COLO668 (cell line): ENCODE measurements around the gene ME2.
"Not testable (repeated sequence)": the region's sequence is repeated elsewhere in the genome, so short reads cannot be mapped to it uniquely, and the experiment has no call there.

Experiments used
- DNase-seq: peaks from one replicate; lab custom pipeline; 2025; ENCODE audit not compliant: unreplicated experiment; lab: John Stamatoyannopoulos, UW

The ME2 gene

GRCh38 chr18:50911006-50911405, 32.1 kb downstream of the ME2 start:
- no peak for DNase-seq

- no peak for DNase-seq
Measured at GRCh38 chr18:50917021-50917420, 38.1 kb downstream of the ME2 start.

GRCh38 chr18:50918153-50918552, 39.2 kb downstream of the ME2 start:
- no peak for DNase-seq

- DNase-seq, result no peak
Measured at GRCh38 chr18:50924372-50924771, 45.5 kb downstream of the ME2 start.

- no peak for DNase-seq
Measured at GRCh38 chr18:50926521-50926920, 47.6 kb downstream of the ME2 start.

- DNase-seq, result no peak
Measured at GRCh38 chr18:50928551-50928950, 49.6 kb downstream of the ME2 start.

- DNase-seq, result no peak
Measured at GRCh38 chr18:50933684-50934083, 54.8 kb downstream of the ME2 start.

GRCh38 chr18:50934545-50935211, 55.8 kb downstream of the ME2 start:
- no peak for DNase-seq

GRCh38 chr18:50935493-50936191, 56.7 kb downstream of the ME2 start:
- DNase-seq, result no peak

GRCh38 chr18:50937183-50937582, 58.3 kb downstream of the ME2 start:
- no peak for DNase-seq

GRCh38 chr18:50938912-50939311, 60.0 kb downstream of the ME2 start:
- DNase-seq, result no peak

- DNase-seq, result no peak
Measured at GRCh38 chr18:50944245-50944932, 65.5 kb downstream of the ME2 start.

- DNase-seq, result not testable (repeated sequence)
Measured at GRCh38 chr18:50945918-50946317, 67.0 kb downstream of the ME2 start.

- no peak for DNase-seq
Measured at GRCh38 chr18:50947899-50948298, 69.0 kb downstream of the ME2 start.

GRCh38 chr18:50949185-50949584, 70.3 kb downstream of the ME2 start:
- no peak for DNase-seq

GRCh38 chr18:50950626-50951025, 71.7 kb downstream of the ME2 start:
- DNase-seq, result no peak

GRCh38 chr18:50953822-50954221, 74.9 kb downstream of the ME2 start:
- DNase-seq, result no peak

- no peak for DNase-seq
Measured at GRCh38 chr18:50955253-50955652, 76.3 kb downstream of the ME2 start.

GRCh38 chr18:50956116-50956515, 77.2 kb downstream of the ME2 start:
- DNase-seq, result no peak

- no peak for DNase-seq
Measured at GRCh38 chr18:50961974-50962373, 83.1 kb downstream of the ME2 start.

- peak; percentile 95 for DNase-seq
Measured at GRCh38 chr18:50967714-50968661, 89.1 kb downstream of the ME2 start, which contains the start of gene ELAC1. Gene ELAC1, plus strand, starts transcription at chr18:50968040. Its CDS starts 6,365 bp downstream, at chr18:50974405.
